SK-N-SH (cell line): ENCODE results near the gene BCR. TPM values are rescaled to one million over a fixed set of nuclear protein-coding genes. Genes with fewer than 3 reads are reported as not detected.

ENCODE experiments used
- CTCF ChIA-PET: fragments of 300-600, 350-600 bp; formaldehyde crosslinking; extraction: SDS; loops from one replicate; lab custom pipeline; 2021; lab: Yijun Ruan, JAX
- POLR2A ChIA-PET: fragments of 350-600 bp; sonication (Branson Sonifier 250); formaldehyde crosslinking; extraction: SDS; loops from one replicate; lab custom pipeline; 2020; ENCODE audit warnings: antibody characterized with exemption, inconsistent platforms; lab: Yijun Ruan, JAX
- DNase-seq: peaks from one replicate; pipeline ENCODE4 v3.0.0; 2012
- H2AFZ ChIP-seq: fragments of 200-600 bp; sonication (generic); 2 replicates; pipeline ENCODE4 v1.8.1; 2016; ENCODE audit warnings: antibody characterized with exemption, mild to moderate bottlenecking, low read depth
- H3F3A ChIP-seq: fragments of 200-600 bp; sonication (generic); replicated peaks from 2 replicates; pipeline ENCODE3; 2016; ENCODE audit warnings: antibody characterized with exemption, mild to moderate bottlenecking; ENCODE audit not compliant: insufficient read depth
- H3K27ac ChIP-seq, 2 experiments: fragments of 200-500 bp in 1 of 2; fragments of 200-600 bp in 1 of 2; sonication (Bioruptor generic) in 1 of 2; sonication (generic), shearing (Covaris generic) in 1 of 2; 2 replicates each; pipeline versions ENCODE4 v1.5.1 to v1.6.1; 2014 to 2016; ENCODE audit warnings: low read depth in 2 of 2, inconsistent platforms in 1 of 2, low read length in 1 of 2, mild to moderate bottlenecking in 1 of 2, mixed read lengths in 1 of 2
- H3K27me3 ChIP-seq: fragments of 200-600 bp; sonication (generic), shearing (Covaris generic); 2 replicates; pipeline ENCODE4 v1.6.1; 2016; ENCODE audit warnings: mixed run types; ENCODE audit not compliant: insufficient read depth
- H3K36me3 ChIP-seq, 2 experiments: fragments of 200-500 bp in 1 of 2; fragments of 200-600 bp in 1 of 2; sonication (Bioruptor generic) in 1 of 2; sonication (generic) in 1 of 2; replicated peaks in 1 of 2; 2 replicates each; pipeline versions ENCODE3 to v1.5.1; 2014 to 2016; ENCODE audit warnings: low read length in 1 of 2, mild to moderate bottlenecking in 1 of 2; ENCODE audit not compliant: insufficient read depth in 2 of 2, control insufficient read depth in 1 of 2
- H3K4me1 ChIP-seq, 2 experiments: fragments of 200-500 bp in 1 of 2; fragments of 200-600 bp in 1 of 2; sonication (Bioruptor generic) in 1 of 2; sonication (generic), shearing (Covaris generic) in 1 of 2; 2 replicates each; pipeline versions ENCODE4 v1.5.1 to v1.6.1; 2014 to 2016; ENCODE audit warnings: low read depth in 1 of 2, low read length in 1 of 2, mixed run types in 1 of 2; ENCODE audit not compliant: insufficient read depth in 2 of 2, control insufficient read depth in 1 of 2
- H3K4me2 ChIP-seq: fragments of 200-600 bp; sonication (generic), shearing (Covaris generic); 2 replicates; pipeline ENCODE4 v1.6.1; 2017; ENCODE audit warnings: mixed run types
- H3K4me3 ChIP-seq, 2 experiments: fragments of 200-500 bp in 1 of 2; fragments of 200-600 bp in 1 of 2; sonication (Bioruptor generic) in 1 of 2; sonication (generic), shearing (Covaris generic) in 1 of 2; 2 replicates each; pipeline versions ENCODE4 v1.5.1 to v1.8.1; 2014 to 2016; ENCODE audit warnings: low read depth in 2 of 2, inconsistent platforms in 1 of 2, low read length in 1 of 2, mild to moderate bottlenecking in 1 of 2, mixed read lengths in 1 of 2, moderate library complexity in 1 of 2
- H3K79me2 ChIP-seq: fragments of 200-600 bp; sonication (generic); 2 replicates; pipeline ENCODE4 v1.8.1; 2017; ENCODE audit warnings: mild to moderate bottlenecking; ENCODE audit not compliant: insufficient read depth
- H3K9ac ChIP-seq: fragments of 200-600 bp; sonication (generic); 2 replicates; pipeline ENCODE4 v1.6.1; 2017; ENCODE audit warnings: mixed run types
- H3K9me2 ChIP-seq: fragments of 200-600 bp; sonication (generic); 2 replicates; pipeline ENCODE4 v1.6.1; 2017; ENCODE audit warnings: mixed run types
- H3K9me3 ChIP-seq: fragments of 200-600 bp; sonication (generic); 2 replicates; pipeline ENCODE4 v1.6.1; 2017; ENCODE audit warnings: mixed run types, mild to moderate bottlenecking, moderate library complexity
- H4K20me1 ChIP-seq: fragments of 200-600 bp; sonication (generic); 2 replicates; pipeline ENCODE4 v1.6.1; 2017; ENCODE audit warnings: mild to moderate bottlenecking, mixed run types; ENCODE audit not compliant: insufficient read depth
- CHD2 ChIP-seq: fragments of 150-350 bp; IDR thresholded peaks from 2 replicates; pipeline ENCODE4 v1.6.1; 2018; ENCODE audit warnings: low read length; ENCODE audit not compliant: partially characterized antibody
- EZH2phosphoT487 ChIP-seq: fragments of 200-600 bp; sonication (generic); IDR thresholded peaks from 2 replicates; pipeline ENCODE4 v1.6.1; 2017; ENCODE audit warnings: low read depth, mixed run types, mild to moderate bottlenecking, antibody characterized with exemption, moderate library complexity, borderline replicate concordance
- FOXJ3 ChIP-seq: sonication (generic); formaldehyde crosslinking; IDR thresholded peaks from 2 replicates; pipeline ENCODE4 v1.5.1; 2020; ENCODE audit warnings: mild to moderate bottlenecking, missing genetic modification reagents
- GATA2 ChIP-seq: sonication (generic); formaldehyde crosslinking; IDR thresholded peaks from 2 replicates; pipeline ENCODE4 v1.5.0; 2020; ENCODE audit warnings: mild to moderate bottlenecking, missing genetic modification reagents
- JUND ChIP-seq: IDR thresholded peaks from 2 replicates; pipeline ENCODE4 v1.4.0; 2012
- POLR2AphosphoS5 ChIP-seq: IDR thresholded peaks from 2 replicates; pipeline ENCODE4 v1.6.1; 2012; ENCODE audit warnings: low read depth, low read length
- RCOR1 ChIP-seq: fragments of 150-350 bp; IDR thresholded peaks from 2 replicates; pipeline ENCODE4 v1.6.1; 2017; ENCODE audit warnings: antibody characterized with exemption, low read length
- RFX5 ChIP-seq: IDR thresholded peaks from 2 replicates; pipeline ENCODE4 v1.6.1; 2012; ENCODE audit warnings: mild to moderate bottlenecking, improper control_type of control experiment, low read length
- RXRA ChIP-seq: IDR thresholded peaks from 2 replicates; pipeline ENCODE4 v1.4.0; 2012; ENCODE audit warnings: low read depth, mild to moderate bottlenecking, borderline replicate concordance
- TAF1 ChIP-seq: IDR thresholded peaks from 2 replicates; pipeline ENCODE4 v1.6.1; 2012; ENCODE audit warnings: low read depth, mild to moderate bottlenecking, low read length, moderate library complexity, borderline replicate concordance
- TEAD4 ChIP-seq: IDR thresholded peaks from 2 replicates; pipeline ENCODE4 v1.4.0; 2012; ENCODE audit warnings: mild to moderate bottlenecking, borderline replicate concordance; ENCODE audit not compliant: insufficient read depth
- WGBS: methylation state at CpG from one replicate; pipeline ENCODE4 v1.1.6; 2017; ENCODE audit warnings: low lambda C conversion rate; 5-methylcytosine and 5-hydroxymethylcytosine counted together
- polyA plus RNA-seq, 3 experiments: library from polyadenylated mRNA; depleted of rRNA; stranded (reverse); fragments of >200 nt; gene quantifications; 2 replicates each; pipeline ENCODE4 v1.2.3, GENCODE V29; 2012
- TF ChIP-seq, protein P1 (sequence below): fragments of 200-600 bp; sonication (generic); IDR thresholded peaks from 2 replicates; pipeline ENCODE4 v1.6.1; 2017; ENCODE audit warnings: antibody characterized with exemption, mild to moderate bottlenecking, moderate library complexity
- TF ChIP-seq, protein P2 (sequence below): IDR thresholded peaks from 2 replicates; pipeline ENCODE4 v1.4.0; 2012; ENCODE audit warnings: low read depth, borderline replicate concordance
- TF ChIP-seq, protein P3 (sequence below): IDR thresholded peaks from 2 replicates; pipeline ENCODE4 v1.6.1; 2012; ENCODE audit warnings: mild to moderate bottlenecking, low read depth, low read length, moderate library complexity

Gene BCR
- polyA plus RNA-seq, 1 of the 3 experiments (the other 2 are of a cell fraction), result 50.9 TPM

DNA sequence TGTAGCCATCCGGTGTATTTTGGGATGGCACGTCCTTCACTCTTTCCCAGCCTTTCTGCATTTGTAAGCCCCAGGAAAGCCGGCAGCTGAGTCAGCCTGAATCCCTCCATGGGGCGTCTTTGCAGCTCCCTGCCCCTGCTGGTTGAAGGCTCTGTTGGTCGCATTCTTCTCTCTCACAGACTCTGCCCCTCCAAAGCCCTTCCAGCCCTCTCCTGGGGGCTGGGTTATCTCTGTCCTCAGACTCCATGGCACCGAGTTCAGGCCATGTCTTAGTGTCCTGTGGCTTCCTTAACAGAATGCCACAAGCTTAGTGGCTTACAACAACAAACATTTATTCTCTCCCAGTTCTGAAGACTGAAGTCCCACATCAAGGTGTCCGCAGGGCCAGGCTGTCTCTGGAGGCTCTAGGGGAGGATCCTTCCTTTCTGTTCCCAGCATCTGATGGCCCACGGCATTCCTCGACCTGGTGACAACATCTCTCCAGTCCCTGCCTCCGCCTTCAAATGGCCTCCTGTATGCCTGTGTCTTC lies 62.2 kb downstream of the BCR start:
- no peak overlapping the region for H3K4me3 ChIP-seq
- H3K9me3 ChIP-seq, result no peaks in the 10 kb centered on the region
- no peaks in the 10 kb centered on the region for H3K36me3 ChIP-seq
- H3F3A ChIP-seq, result no peaks in the 10 kb centered on the region
- ChIA-PET CTCF (interaction anchor here (0.9 to 2.1 kb wide), 7 partner anchors 11 to 114 kb away, joined by 3 to 6 read pairs (median 4); partner anchors contain the start of gene BCR), POLR2A (no interaction called here)
- H3K9me2 ChIP-seq, result no peaks in the 10 kb centered on the region
- peaks cover 23% of the 10 kb centered on the region for H4K20me1 ChIP-seq
- no peak overlapping the region; the same call in 1 of the 2 replicates for H3K4me2 ChIP-seq
- H3K79me2 ChIP-seq, result peaks cover 58% of the 10 kb centered on the region; the same call in 1 of the 2 replicates
- no peak for DNase-seq
- no peaks in the 10 kb centered on the region for H3K27me3 ChIP-seq
- TF ChIP-seq JUND (no peak), RFX5 (no peak), EZH2phosphoT487 (no peak), FOXJ3 (CRISPR knock-in tag) (no peak), RXRA (no peak), TEAD4 (no peak), POLR2AphosphoS5 (no peak), GATA2 (CRISPR knock-in tag) (no peak), RCOR1 (no peak), CHD2 (no peak), TAF1 (no peak)
- TF ChIP-seq, protein P1, sequence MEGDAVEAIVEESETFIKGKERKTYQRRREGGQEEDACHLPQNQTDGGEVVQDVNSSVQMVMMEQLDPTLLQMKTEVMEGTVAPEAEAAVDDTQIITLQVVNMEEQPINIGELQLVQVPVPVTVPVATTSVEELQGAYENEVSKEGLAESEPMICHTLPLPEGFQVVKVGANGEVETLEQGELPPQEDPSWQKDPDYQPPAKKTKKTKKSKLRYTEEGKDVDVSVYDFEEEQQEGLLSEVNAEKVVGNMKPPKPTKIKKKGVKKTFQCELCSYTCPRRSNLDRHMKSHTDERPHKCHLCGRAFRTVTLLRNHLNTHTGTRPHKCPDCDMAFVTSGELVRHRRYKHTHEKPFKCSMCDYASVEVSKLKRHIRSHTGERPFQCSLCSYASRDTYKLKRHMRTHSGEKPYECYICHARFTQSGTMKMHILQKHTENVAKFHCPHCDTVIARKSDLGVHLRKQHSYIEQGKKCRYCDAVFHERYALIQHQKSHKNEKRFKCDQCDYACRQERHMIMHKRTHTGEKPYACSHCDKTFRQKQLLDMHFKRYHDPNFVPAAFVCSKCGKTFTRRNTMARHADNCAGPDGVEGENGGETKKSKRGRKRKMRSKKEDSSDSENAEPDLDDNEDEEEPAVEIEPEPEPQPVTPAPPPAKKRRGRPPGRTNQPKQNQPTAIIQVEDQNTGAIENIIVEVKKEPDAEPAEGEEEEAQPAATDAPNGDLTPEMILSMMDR, result no peak
- TF ChIP-seq, protein P2, sequence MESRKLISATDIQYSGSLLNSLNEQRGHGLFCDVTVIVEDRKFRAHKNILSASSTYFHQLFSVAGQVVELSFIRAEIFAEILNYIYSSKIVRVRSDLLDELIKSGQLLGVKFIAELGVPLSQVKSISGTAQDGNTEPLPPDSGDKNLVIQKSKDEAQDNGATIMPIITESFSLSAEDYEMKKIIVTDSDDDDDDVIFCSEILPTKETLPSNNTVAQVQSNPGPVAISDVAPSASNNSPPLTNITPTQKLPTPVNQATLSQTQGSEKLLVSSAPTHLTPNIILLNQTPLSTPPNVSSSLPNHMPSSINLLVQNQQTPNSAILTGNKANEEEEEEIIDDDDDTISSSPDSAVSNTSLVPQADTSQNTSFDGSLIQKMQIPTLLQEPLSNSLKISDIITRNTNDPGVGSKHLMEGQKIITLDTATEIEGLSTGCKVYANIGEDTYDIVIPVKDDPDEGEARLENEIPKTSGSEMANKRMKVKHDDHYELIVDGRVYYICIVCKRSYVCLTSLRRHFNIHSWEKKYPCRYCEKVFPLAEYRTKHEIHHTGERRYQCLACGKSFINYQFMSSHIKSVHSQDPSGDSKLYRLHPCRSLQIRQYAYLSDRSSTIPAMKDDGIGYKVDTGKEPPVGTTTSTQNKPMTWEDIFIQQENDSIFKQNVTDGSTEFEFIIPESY, result no peak
- TF ChIP-seq, protein P3, sequence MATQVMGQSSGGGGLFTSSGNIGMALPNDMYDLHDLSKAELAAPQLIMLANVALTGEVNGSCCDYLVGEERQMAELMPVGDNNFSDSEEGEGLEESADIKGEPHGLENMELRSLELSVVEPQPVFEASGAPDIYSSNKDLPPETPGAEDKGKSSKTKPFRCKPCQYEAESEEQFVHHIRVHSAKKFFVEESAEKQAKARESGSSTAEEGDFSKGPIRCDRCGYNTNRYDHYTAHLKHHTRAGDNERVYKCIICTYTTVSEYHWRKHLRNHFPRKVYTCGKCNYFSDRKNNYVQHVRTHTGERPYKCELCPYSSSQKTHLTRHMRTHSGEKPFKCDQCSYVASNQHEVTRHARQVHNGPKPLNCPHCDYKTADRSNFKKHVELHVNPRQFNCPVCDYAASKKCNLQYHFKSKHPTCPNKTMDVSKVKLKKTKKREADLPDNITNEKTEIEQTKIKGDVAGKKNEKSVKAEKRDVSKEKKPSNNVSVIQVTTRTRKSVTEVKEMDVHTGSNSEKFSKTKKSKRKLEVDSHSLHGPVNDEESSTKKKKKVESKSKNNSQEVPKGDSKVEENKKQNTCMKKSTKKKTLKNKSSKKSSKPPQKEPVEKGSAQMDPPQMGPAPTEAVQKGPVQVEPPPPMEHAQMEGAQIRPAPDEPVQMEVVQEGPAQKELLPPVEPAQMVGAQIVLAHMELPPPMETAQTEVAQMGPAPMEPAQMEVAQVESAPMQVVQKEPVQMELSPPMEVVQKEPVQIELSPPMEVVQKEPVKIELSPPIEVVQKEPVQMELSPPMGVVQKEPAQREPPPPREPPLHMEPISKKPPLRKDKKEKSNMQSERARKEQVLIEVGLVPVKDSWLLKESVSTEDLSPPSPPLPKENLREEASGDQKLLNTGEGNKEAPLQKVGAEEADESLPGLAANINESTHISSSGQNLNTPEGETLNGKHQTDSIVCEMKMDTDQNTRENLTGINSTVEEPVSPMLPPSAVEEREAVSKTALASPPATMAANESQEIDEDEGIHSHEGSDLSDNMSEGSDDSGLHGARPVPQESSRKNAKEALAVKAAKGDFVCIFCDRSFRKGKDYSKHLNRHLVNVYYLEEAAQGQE, result no peak
- TF ChIP-seq, all 33 proteins: peak for 0
- 94% methylated on average over 10 of the region's 10 CpGs for WGBS
- Histone ChIP-seq H3K4me1 (peaks cover 23 to 35% of the 10 kb centered on the region in 2 experiments; a peak in 2 of 4 replicates), H3K27ac (no peak overlapping the region), H2AFZ (no peak overlapping the region), H3K9ac (no peak overlapping the region)
